ENCODE measurements around the gene TMEM37. TPM values are rescaled to one million over a fixed set of nuclear protein-coding genes. Genes with fewer than 3 reads are reported as not detected.

TMEM37 gene
- total RNA-seq, 2 experiments from 2014 or later, result not detected

GRCh38 chr2:119478978-119479295 lies 47.3 kb downstream of the TMEM37 start:
- no peaks in the 10 kb centered on the region for H3K27me3 ChIP-seq (ENCODE audit: control insufficient read depth in 1 of 2, insufficient read depth in 2 of 2, low read length in 2 of 2)
- POLR2A ChIA-PET, result no interaction called here

DNA sequence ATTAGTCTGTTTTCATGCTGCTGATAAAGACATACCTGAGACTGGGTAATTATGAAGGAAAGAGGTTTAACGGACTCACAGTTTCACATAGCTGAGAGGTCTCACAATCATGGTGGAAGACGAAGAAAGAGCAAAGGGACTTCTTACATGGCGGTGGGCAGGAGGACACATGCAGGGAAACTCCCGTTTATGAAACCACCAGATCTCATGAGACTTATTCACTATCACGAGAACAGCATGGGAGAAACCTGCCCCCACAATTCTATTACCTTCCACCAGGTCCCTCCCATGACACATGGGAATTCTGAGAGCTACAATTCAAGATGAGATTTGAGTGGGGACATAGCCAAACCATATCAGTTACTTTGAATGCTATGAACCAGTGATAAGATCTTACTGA lies 48.5 kb downstream of the TMEM37 start:
- Histone ChIP-seq H3K36me3 (ENCODE audit: insufficient read depth, low read length) (no peaks in the 10 kb centered on the region), H3K4me1 (ENCODE audit: insufficient read depth, low read length) (no peaks in the 10 kb centered on the region), H3K4me3 (ENCODE audit: low read length) (no peak overlapping the region), H3K9me3 (ENCODE audit: control insufficient read depth in 1 of 2, insufficient read depth in 1 of 2, low read length in 2 of 2) (no peaks in the 10 kb centered on the region), H3K27me3 (ENCODE audit: control insufficient read depth in 1 of 2, insufficient read depth in 2 of 2, low read length in 2 of 2) (no peaks in the 10 kb centered on the region), H3K27ac (ENCODE audit: low read depth in 1 of 2, low read length in 2 of 2) (no peak overlapping the region)
- DNase-seq, result no peak
- no peak for TF ChIP-seq CTCF (IDR thresholded peaks at IDR 0.05)
- no peak overlapping the region for H3K27ac Mint-ChIP-seq
- ChIA-PET CTCF (no interaction called here), POLR2A (no interaction called here)
- H3K4me3 Mint-ChIP-seq, result no peak overlapping the region
- no peak for ATAC-seq (ENCODE audit: poor library complexity)
- intact Hi-C loops (cut with DNase I, micrococcal nuclease), result no loop called here
- no peaks in the 10 kb centered on the region for H3K36me3 Mint-ChIP-seq (ENCODE audit: low read depth)
- no peaks in the 10 kb centered on the region for H3K4me1 Mint-ChIP-seq (ENCODE audit: low read depth)
- no peaks in the 10 kb centered on the region for H3K9me3 Mint-ChIP-seq
- peaks cover 24% of the 10 kb centered on the region for H3K27me3 Mint-ChIP-seq

More at GRCh38 chr2:119478978-119479295, 47.3 kb downstream of the TMEM37 start:
- H3K27me3 Mint-ChIP-seq, result peaks cover 20% of the 10 kb centered on the region
- H3K27ac Mint-ChIP-seq, result no peak overlapping the region
- no peak for DNase-seq
- CTCF ChIA-PET, result no interaction called here
- Histone ChIP-seq H3K4me3 (ENCODE audit: low read length) (no peak overlapping the region), H3K4me1 (ENCODE audit: insufficient read depth, low read length) (no peaks in the 10 kb centered on the region), H3K9me3 (ENCODE audit: control insufficient read depth in 1 of 2, insufficient read depth in 1 of 2, low read length in 2 of 2) (no peaks in the 10 kb centered on the region), H3K27ac (ENCODE audit: low read depth in 1 of 2, low read length in 2 of 2) (no peak overlapping the region), H3K36me3 (ENCODE audit: insufficient read depth, low read length) (no peaks in the 10 kb centered on the region)
- no peak for ATAC-seq (ENCODE audit: poor library complexity)
- intact Hi-C loops (cut with DNase I, micrococcal nuclease), result loop anchor here (5.0 to 10.0 kb wide), 5 partner anchors 72 to 1432 kb away; no protein-coding TSS in a partner anchor
- TF ChIP-seq CTCF (IDR thresholded peaks at IDR 0.05), result no peak
- H3K4me3 Mint-ChIP-seq, result no peak overlapping the region
- no peaks in the 10 kb centered on the region for H3K36me3 Mint-ChIP-seq (ENCODE audit: low read depth)
- no peaks in the 10 kb centered on the region for H3K9me3 Mint-ChIP-seq
- H3K4me1 Mint-ChIP-seq (ENCODE audit: low read depth), result no peaks in the 10 kb centered on the region

DNA sequence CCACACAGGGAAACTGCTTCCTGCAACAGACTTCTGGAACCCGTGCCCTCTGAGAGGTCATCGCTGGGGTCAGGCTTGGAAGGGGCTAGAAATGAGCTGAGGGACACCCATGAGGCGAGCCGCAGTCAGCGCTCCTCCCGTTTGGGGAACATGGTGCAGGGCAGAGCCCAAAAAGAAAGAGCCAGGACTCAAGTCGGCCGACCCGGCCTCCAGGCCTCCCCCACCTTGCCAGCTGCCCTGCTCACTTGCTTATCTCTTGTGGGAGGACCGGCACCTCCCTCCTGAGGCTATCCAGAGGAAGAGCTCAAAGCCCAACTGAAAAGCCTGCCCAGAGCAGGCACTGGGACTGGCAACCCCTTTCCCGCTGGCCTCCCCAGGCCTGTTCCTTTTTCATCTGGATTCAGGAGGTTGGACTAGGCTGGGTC lies 49.1 kb downstream of the TMEM37 start:
- intact Hi-C loops (cut with DNase I, micrococcal nuclease), result no loop called here
- Mint-ChIP-seq H3K9me3 (no peaks in the 10 kb centered on the region), H3K27ac (no peak overlapping the region), H3K4me3 (no peak overlapping the region), H3K4me1 (ENCODE audit: low read depth) (no peaks in the 10 kb centered on the region), H3K36me3 (ENCODE audit: low read depth) (no peaks in the 10 kb centered on the region), H3K27me3 (peaks cover 26% of the 10 kb centered on the region)
- no peaks in the 10 kb centered on the region for H3K27me3 ChIP-seq (ENCODE audit: control insufficient read depth in 1 of 2, insufficient read depth in 2 of 2, low read length in 2 of 2)
- H3K4me3 ChIP-seq (ENCODE audit: low read length), result no peak overlapping the region
- no peak for ATAC-seq (ENCODE audit: poor library complexity)
- no peak for TF ChIP-seq CTCF (IDR thresholded peaks at IDR 0.05)
- no peaks in the 10 kb centered on the region for H3K4me1 ChIP-seq (ENCODE audit: insufficient read depth, low read length)
- no peaks in the 10 kb centered on the region for H3K36me3 ChIP-seq (ENCODE audit: insufficient read depth, low read length)
- no peak for DNase-seq
- CTCF ChIA-PET, result no interaction called here
- POLR2A ChIA-PET, result no interaction called here
- H3K9me3 ChIP-seq (ENCODE audit: control insufficient read depth in 1 of 2, insufficient read depth in 1 of 2, low read length in 2 of 2), result no peaks in the 10 kb centered on the region
- no peak overlapping the region for H3K27ac ChIP-seq (ENCODE audit: low read depth in 1 of 2, low read length in 2 of 2)
